K562 (cell line): Measurements from ENCODE around the gene ZFAND2B. TPM values are rescaled to one million over a fixed set of nuclear protein-coding genes. Genes with fewer than 3 reads are reported as not detected.
A peak's percentile ranks its signal among the peaks of the same experiment; 100 is the strongest.

Experiments
- ARHGAP35 ChIP-seq: fragments of 450-650 bp; IDR thresholded peaks from 2 replicates; pipeline ENCODE4 v1.6.1; 2018; ENCODE audit not compliant: partially characterized antibody
- DLX4 ChIP-seq: fragments of 250-450 bp; sonication (Bioruptor Pico); IDR thresholded peaks from 2 replicates; pipeline ENCODE4 v1.6.1; 2021; ENCODE audit warnings: mild to moderate bottlenecking
- E2F8 ChIP-seq: fragments of 450-650 bp; IDR thresholded peaks from 2 replicates; pipeline ENCODE4 v1.7.1; 2018; ENCODE audit warnings: mild to moderate bottlenecking, low read depth; ENCODE audit not compliant: partially characterized antibody
- EGR1 ChIP-seq: fragments of 450-650 bp; conservative IDR thresholded peaks from 2 replicates; pipeline ENCODE4 v1.6.1; 2017; ENCODE audit warnings: mild to moderate bottlenecking
- ELF2 ChIP-seq: fragments of 250-450 bp; sonication (Bioruptor Pico); IDR thresholded peaks from 2 replicates; pipeline ENCODE4 v1.5.0; 2021; ENCODE audit warnings: mild to moderate bottlenecking
- ESRRB ChIP-seq: fragments of 250-450 bp; sonication (Bioruptor Pico); IDR thresholded peaks from 2 replicates; pipeline ENCODE4 v1.5.0; 2020; ENCODE audit warnings: mild to moderate bottlenecking, moderate library complexity, borderline replicate concordance
- FOXJ2 ChIP-seq: fragments of 200-800 bp; sonication (Bioruptor generic); IDR thresholded peaks from 2 replicates; pipeline ENCODE4 v1.6.1; 2016; ENCODE audit warnings: missing genetic modification characterization, missing compliant biosample characterization
- KDM4B ChIP-seq, 2 experiments: fragments of 450-650 bp in 1 of 2; sonication (generic) in 1 of 2; IDR thresholded peaks; 2 replicates each; pipeline ENCODE4 v1.6.1; 2016 to 2017; ENCODE audit warnings: borderline replicate concordance in 2 of 2, antibody characterized with exemption in 1 of 2, low read depth in 1 of 2, mild to moderate bottlenecking in 1 of 2
- MAZ ChIP-seq, 2 experiments: fragments of 450-650 bp in 1 of 2; sonication (generic) in 1 of 2; formaldehyde crosslinking; IDR thresholded peaks in 1 of 2; conservative IDR thresholded peaks in 1 of 2; 2 replicates each; pipeline versions ENCODE4 v1.4.0 to v1.5.0; 2020; ENCODE audit warnings: mild to moderate bottlenecking in 1 of 2, missing genetic modification reagents in 1 of 2
- NKRF ChIP-seq: fragments of 450-650 bp; IDR thresholded peaks from 2 replicates; pipeline ENCODE4 v1.6.1; 2016; ENCODE audit warnings: borderline replicate concordance
- POLR2B ChIP-seq: fragments of 450-650 bp; IDR thresholded peaks from 2 replicates; pipeline ENCODE4 v1.6.1; 2018; ENCODE audit warnings: low read depth; ENCODE audit not compliant: partially characterized antibody
- RB1 ChIP-seq: fragments of 450-650 bp; IDR thresholded peaks from 2 replicates; pipeline ENCODE4 v1.6.1; 2017; ENCODE audit warnings: low read depth, mild to moderate bottlenecking
- RNF2 ChIP-seq: sonication (generic); IDR thresholded peaks from 2 replicates; pipeline ENCODE4 v1.6.1; 2016
- SOX6 ChIP-seq: fragments of 450-650 bp; IDR thresholded peaks from 2 replicates; pipeline ENCODE4 v1.6.1; 2014; ENCODE audit warnings: mild to moderate bottlenecking
- TRIM24 ChIP-seq, 2 experiments: fragments of 450-650 bp; IDR thresholded peaks; 2 replicates each; pipeline ENCODE4 v1.6.1; 2016
- ZNF512 ChIP-seq: IDR thresholded peaks from 2 replicates; pipeline ENCODE4 v1.6.1; 2016; ENCODE audit warnings: missing genetic modification characterization, missing compliant biosample characterization
- ZNF589 ChIP-seq: fragments of 200-800 bp; sonication (Bioruptor generic); IDR thresholded peaks from 2 replicates; pipeline ENCODE4 v1.6.1; 2016; ENCODE audit warnings: low read depth, missing genetic modification characterization, missing compliant biosample characterization
- polyA plus RNA-seq, 8 experiments: library from polyadenylated mRNA; depleted of rRNA in 4 of 8; stranded (reverse) in 5 of 8; unstranded in 3 of 8; fragments of >200 nt; fragmentation: Nextera tagmentation in 2 of 8; fragmentation: Illumina TruSeq in 1 of 8; extraction: Ambion mirVana in 2 of 8; extraction: Trizol in 1 of 8; gene quantifications; 2 replicates each; pipeline versions ENCODE4 v1.2.1 to v1.2.3, GENCODE V29; 2011 to 2014; ENCODE audit warnings: inconsistent platforms in 1 of 8, missing spikeins in 1 of 8
- total RNA-seq, 7 experiments: library from RNA; depleted of rRNA in 6 of 7; stranded (reverse); fragments of >200 nt in 6 of 7; fragmentation: Illumina TruSeq in 2 of 7; extraction: Trizol in 2 of 7; gene quantifications; 2 replicates each; pipeline versions ENCODE4 v1.2.1 to v1.2.3, GENCODE V29; 2011 to 2021; ENCODE audit warnings: low replicate concordance in 1 of 7

ZFAND2B gene
- total and polyA plus RNA-seq, 9 of the 15 experiments (the other 6 are each of a cell fraction or from before 2014, with no cell fraction given) = 9.9 to 33.3 (median 26.1) TPM

- TF ChIP-seq ARHGAP35 (no peak), RNF2 (0 out of 2 replicates have a peak, but pooled peaks have one; percentile 35), ZNF589 (no peak), POLR2B (peak; percentile 67), ELF2 (CRISPR knock-in tag) (no peak), KDM4B (IDR thresholded peaks at IDR 0.05; ENCODE audit: borderline replicate concordance in 2 of 2, low read depth in 1 of 2) (0 out of 4 replicates have a peak, but pooled peaks of 1 of the 2 experiments have one; percentile 42), DLX4 (CRISPR knock-in tag) (no peak), MAZ (CRISPR knock-in tag; conservative IDR thresholded peaks at IDR 0.05 in 1 of 2, IDR thresholded peaks at IDR 0.05 in 1 of 2) (peak; percentile 83 to 84), EGR1 (peak; percentile 60), ESRRB (no peak), FOXJ2 (no peak), E2F8 (peak; percentile 47), ZNF512 (tag) (no peak), NKRF (peak; percentile 39; the same call in 1 of the 2 replicates), TRIM24 (IDR thresholded peaks at IDR 0.05) (no peak), RB1 (peak; percentile 64), SOX6 (0 out of 2 replicates have a peak, but pooled peaks have one; percentile 17)
Observed at GRCh38 chr2:219160186-219161017, 46.2 kb upstream of the ZFAND2B start, which contains the start of gene NHEJ1 (continued).
